Ovary (tissue), 9 donors: ENCODE measurements around the gene DLK1. TPM values are rescaled to one million over a fixed set of nuclear protein-coding genes. Genes with fewer than 3 reads are reported as not detected.

Experiments
- DNase-seq, 5 donors: peaks; one replicate each; pipeline ENCODE4 v3.0.0-alpha.2; 2019 to 2020
- H3K27ac ChIP-seq, 2 donors: fragments of 200-600 bp; one replicate each; pipeline versions ENCODE4 v1.5.1 to v1.8.0; 2019 to 2022
- H3K27me3 ChIP-seq: fragments of 200-600 bp; one replicate; pipeline ENCODE4 v1.8.0; 2022
- H3K36me3 ChIP-seq: fragments of 200-600 bp; sonication (generic); one replicate; pipeline ENCODE4 v1.5.1; 2019
- H3K4me1 ChIP-seq: one replicate; pipeline ENCODE4 v1.8.1; 2013; ENCODE audit warnings: mild to moderate bottlenecking, moderate library complexity; ENCODE audit not compliant: insufficient read depth
- H3K4me3 ChIP-seq: fragments of 200-600 bp; sonication (generic); one replicate; pipeline ENCODE4 v1.5.1; 2017
- H3K9me3 ChIP-seq, 2 donors: fragments of 200-600 bp in 1 of 2; sonication (generic) in 1 of 2; one replicate each; pipeline versions ENCODE4 v1.5.1 to v1.8.1; 2013 to 2019; ENCODE audit warnings: mild to moderate bottlenecking in 1 of 2, moderate library complexity in 1 of 2
- EP300 ChIP-seq: sonication (generic); formaldehyde crosslinking; IDR thresholded peaks from one replicate; pipeline ENCODE4 v1.6.1; 2017; ENCODE audit warnings: antibody characterized with exemption
- POLR2A ChIP-seq: fragments of 450-650 bp; IDR thresholded peaks from one replicate; pipeline ENCODE4 v1.6.1; 2017; ENCODE audit warnings: antibody characterized with exemption, mild to moderate bottlenecking, moderate library complexity
- WGBS, 3 donors: extraction: QIAGEN DNeasy Blood & Tissue Kit in 1 of 3; methylation state at CpG; one replicate each; pipeline versions ENCODE4 v1.1.5 to v1.1.7; 2013 to 2017; 5-methylcytosine and 5-hydroxymethylcytosine counted together
- intact Hi-C, 4 donors: fragments of 100-400 bp; cut with DNase I; formaldehyde crosslinking; loops; one replicate each; pipeline versions ENCODE4 v1.11.0 to v1.15.1; 2022 to 2023
- polyA plus RNA-seq, 2 donors: library from polyadenylated mRNA; stranded (reverse); fragments of 200-250 nt in 1 of 2; fragments of 350-450 nt in 1 of 2; fragmentation: Illumina TruSeq in 1 of 2; extraction: RNeasy Lipid Tissue Mini Kit (QIAGEN cat#74804) in 1 of 2; gene quantifications; one replicate each; pipeline ENCODE4 v1.2.3, GENCODE V29; 2013 to 2014
- total RNA-seq, 7 donors: library from RNA; depleted of rRNA in 2 of 7; stranded (reverse); fragments of >200 nt in 2 of 7; fragmentation: NEBNext Ultra II Directional in 3 of 7; extraction: Animal tissue kit (Norgen Biotek cat#: 25700) in 3 of 7; gene quantifications; one replicate each; pipeline versions ENCODE4 v1.1.0 to v1.2.4, GENCODE V29; 2016 to 2023
- TF ChIP-seq, protein P1 (sequence below), 3 donors: fragments of 450-650 bp in 2 of 3; fragments of 200-600 bp in 1 of 3; IDR thresholded peaks; one replicate each; pipeline versions ENCODE4 v1.5.1 to v1.8.0; 2016 to 2022; ENCODE audit warnings: antibody characterized with exemption in 3 of 3, mild to moderate bottlenecking in 1 of 3
- donor health status: DM: no; HTN: no; CAD: no; lungs with moderate emphysema.
- donor health status: DM: no; HTN: no; CAD: no.
- donor health status: Bipolar disorder and iron deficiency.
- donor health status: DM: yes; HTN: yes; CAD: no.
- donor health status: DM: no; HTN: no; CAD: no.
- donor health status: DM: yes; HTN: yes; CAD: no.

Gene DLK1
- total and polyA plus RNA-seq, 9 donors = 34.2 to 1,875 (median 108) TPM

DNA sequence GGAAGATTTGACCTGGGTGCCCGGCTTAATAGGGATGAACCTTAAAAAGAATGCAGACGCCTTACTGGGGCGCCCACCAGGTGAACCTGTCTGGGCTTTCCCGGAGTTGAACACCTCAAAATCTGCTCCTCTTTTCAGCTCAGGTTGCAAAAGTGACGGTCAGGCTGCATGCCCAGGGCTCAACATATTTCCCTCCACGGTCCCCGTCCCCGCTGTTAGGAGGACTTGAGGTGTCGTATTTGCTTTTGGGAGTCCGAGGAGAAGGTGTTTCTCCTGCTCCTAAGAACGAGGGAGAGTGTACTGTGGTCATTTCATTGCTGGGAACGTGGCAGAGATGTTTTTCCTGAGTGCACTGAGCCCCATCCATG, 1.2 kb downstream of the DLK1 start:
- Histone ChIP-seq H3K9me3 (no peaks in the 10 kb centered on the region), H3K4me1 (peaks cover 2% of the 10 kb centered on the region), H3K27ac (no peak overlapping the region), H3K36me3 (no peaks in the 10 kb centered on the region), H3K4me3 (no peak overlapping the region), H3K27me3 (no peaks in the 10 kb centered on the region)
- DNase-seq = no peak
- 44 to 54% (median 53%) methylated on average over 12 of the region's 12 CpGs for WGBS, 3 donors
- TF ChIP-seq EP300 = no peak
- no peak for TF ChIP-seq POLR2A
- TF ChIP-seq, protein P1, sequence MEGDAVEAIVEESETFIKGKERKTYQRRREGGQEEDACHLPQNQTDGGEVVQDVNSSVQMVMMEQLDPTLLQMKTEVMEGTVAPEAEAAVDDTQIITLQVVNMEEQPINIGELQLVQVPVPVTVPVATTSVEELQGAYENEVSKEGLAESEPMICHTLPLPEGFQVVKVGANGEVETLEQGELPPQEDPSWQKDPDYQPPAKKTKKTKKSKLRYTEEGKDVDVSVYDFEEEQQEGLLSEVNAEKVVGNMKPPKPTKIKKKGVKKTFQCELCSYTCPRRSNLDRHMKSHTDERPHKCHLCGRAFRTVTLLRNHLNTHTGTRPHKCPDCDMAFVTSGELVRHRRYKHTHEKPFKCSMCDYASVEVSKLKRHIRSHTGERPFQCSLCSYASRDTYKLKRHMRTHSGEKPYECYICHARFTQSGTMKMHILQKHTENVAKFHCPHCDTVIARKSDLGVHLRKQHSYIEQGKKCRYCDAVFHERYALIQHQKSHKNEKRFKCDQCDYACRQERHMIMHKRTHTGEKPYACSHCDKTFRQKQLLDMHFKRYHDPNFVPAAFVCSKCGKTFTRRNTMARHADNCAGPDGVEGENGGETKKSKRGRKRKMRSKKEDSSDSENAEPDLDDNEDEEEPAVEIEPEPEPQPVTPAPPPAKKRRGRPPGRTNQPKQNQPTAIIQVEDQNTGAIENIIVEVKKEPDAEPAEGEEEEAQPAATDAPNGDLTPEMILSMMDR (IDR thresholded peaks at IDR 0.05) = no peak
- intact Hi-C loops = no loop called here

DNA sequence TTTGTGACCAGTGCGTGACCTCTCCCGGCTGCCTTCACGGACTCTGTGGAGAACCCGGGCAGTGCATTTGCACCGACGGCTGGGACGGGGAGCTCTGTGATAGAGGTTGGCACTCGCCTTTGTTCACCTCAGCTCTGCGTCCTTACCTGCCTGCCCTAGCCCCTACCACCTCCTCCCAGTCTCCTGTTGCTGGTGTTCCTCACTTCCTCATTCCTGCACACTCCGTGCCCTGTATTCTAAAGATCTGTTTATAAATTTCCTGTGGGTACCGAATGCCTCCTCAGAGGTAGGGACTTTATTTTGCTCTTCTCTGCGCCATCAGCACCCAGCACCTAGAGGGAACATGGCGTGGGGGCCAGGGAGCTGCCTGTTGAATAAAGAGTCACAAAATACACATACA, 2.3 kb downstream of the DLK1 start:
- TF ChIP-seq EP300 (no peak), POLR2A (no peak)
- TF ChIP-seq, protein P1 (IDR thresholded peaks at IDR 0.05) = no peak
- intact Hi-C loops = no loop called here
- no peak overlapping the region for H3K27ac ChIP-seq
- H3K36me3 ChIP-seq = no peaks in the 10 kb centered on the region
- peaks cover 6% of the 10 kb centered on the region for H3K4me1 ChIP-seq
- no peaks in the 10 kb centered on the region for H3K9me3 ChIP-seq
- H3K4me3 ChIP-seq = no peak overlapping the region
- DNase-seq = no peak
- H3K27me3 ChIP-seq = no peaks in the 10 kb centered on the region
- 77 to 81% (median 80%) methylated on average over 13 of the region's 13 CpGs for WGBS, 3 donors

DNA sequence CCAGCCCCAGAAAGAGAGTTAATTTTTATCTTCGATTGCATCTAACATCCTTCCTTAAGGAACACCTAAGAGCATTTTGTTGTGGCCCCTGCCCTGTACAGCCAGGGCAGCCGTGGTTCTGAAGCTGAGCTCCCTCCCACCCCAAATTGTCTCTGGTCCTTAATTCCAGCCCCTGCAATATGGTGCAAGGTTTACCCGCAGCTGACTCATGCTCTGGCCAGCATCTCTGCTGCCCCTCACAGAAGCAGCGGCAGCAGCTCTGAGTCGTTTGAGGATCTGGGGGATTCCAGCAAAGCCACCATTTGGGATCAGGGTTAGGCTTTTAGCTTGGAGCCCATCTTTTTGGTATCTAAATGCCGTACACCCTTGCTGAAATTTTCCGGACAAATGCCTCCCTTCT, 3.3 kb downstream of the DLK1 start:
- TF ChIP-seq POLR2A = no peak
- TF ChIP-seq, protein P1 (IDR thresholded peaks at IDR 0.05) = no peak
- TF ChIP-seq EP300 = no peak
- Histone ChIP-seq H3K27ac (no peak overlapping the region), H3K27me3 (no peaks in the 10 kb centered on the region), H3K36me3 (no peaks in the 10 kb centered on the region), H3K9me3 (no peaks in the 10 kb centered on the region), H3K4me1 (peaks cover 6% of the 10 kb centered on the region), H3K4me3 (no peak overlapping the region)
- peak in 2 of 5 donors; percentile 9 to 24 for DNase-seq
- WGBS, 3 donors = 63 to 76% (median 70%) methylated on average over 7 of the region's 7 CpGs
- intact Hi-C loops = no loop called here

DNA sequence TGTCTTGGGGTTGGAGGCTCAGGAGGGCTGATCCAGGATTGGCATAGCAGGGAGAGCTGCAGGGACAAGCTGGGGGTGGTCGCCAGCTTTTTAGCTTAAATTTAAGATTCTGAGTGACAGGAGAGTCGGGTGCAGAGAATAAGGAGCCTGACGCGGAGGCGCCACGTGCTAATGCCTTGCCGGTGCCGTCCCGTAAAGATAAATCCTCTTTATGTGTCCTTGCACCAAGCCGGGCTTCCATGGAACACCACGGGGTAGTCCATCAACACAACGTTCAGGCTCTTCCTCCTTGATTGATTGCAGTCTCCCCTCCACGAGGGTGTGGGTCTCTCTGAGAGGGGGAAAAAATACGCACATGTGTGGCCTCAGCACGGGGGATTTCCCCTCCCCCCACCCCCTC, 3.9 kb downstream of the DLK1 start:
- H3K4me1 ChIP-seq = peaks cover 6% of the 10 kb centered on the region
- no peaks in the 10 kb centered on the region for H3K9me3 ChIP-seq
- no peaks in the 10 kb centered on the region for H3K27me3 ChIP-seq
- H3K27ac ChIP-seq = no peak overlapping the region
- 56 to 66% (median 60%) methylated on average over 15 of the region's 15 CpGs for WGBS, 3 donors
- intact Hi-C loops = no loop called here
- H3K36me3 ChIP-seq = no peaks in the 10 kb centered on the region
- H3K4me3 ChIP-seq = no peak overlapping the region
- TF ChIP-seq, protein P1 (IDR thresholded peaks at IDR 0.05) = no peak
- TF ChIP-seq EP300 (no peak), POLR2A (no peak)
- DNase-seq = peak in 3 of 5 donors; percentile 11 to 35 (median 21)
